ENCODE data around the gene DHRS3.
"Not testable (repeated sequence)": the region's sequence is repeated elsewhere in the genome, so short reads cannot be mapped to it uniquely, and the experiment has no call there.

The DHRS3 gene

DNA sequence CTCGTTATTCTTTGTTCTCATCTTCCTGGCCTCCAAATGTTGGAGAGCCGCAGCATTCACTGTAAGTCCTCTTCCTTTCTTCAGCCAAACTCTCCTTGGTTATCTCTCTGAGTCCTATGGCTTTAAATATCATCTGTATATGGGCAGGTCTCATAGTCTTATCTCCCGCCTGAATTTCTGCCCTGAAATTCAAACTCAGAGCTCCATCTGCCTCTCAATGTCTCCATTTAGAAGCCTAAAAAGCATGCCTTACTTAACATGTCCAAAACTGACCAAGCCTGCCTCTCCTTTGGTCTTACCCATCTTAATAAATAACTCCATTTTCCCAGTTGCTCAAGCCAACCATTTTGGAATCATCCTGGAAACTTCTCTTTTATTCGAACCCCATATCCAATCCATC is 80.7 kb downstream of the DHRS3 start:
- no peak for DNase-seq

- DNase-seq, result no peak
Measured at GRCh38 chr1:12536023-12536639, 81.9 kb downstream of the DHRS3 start.

DNA sequence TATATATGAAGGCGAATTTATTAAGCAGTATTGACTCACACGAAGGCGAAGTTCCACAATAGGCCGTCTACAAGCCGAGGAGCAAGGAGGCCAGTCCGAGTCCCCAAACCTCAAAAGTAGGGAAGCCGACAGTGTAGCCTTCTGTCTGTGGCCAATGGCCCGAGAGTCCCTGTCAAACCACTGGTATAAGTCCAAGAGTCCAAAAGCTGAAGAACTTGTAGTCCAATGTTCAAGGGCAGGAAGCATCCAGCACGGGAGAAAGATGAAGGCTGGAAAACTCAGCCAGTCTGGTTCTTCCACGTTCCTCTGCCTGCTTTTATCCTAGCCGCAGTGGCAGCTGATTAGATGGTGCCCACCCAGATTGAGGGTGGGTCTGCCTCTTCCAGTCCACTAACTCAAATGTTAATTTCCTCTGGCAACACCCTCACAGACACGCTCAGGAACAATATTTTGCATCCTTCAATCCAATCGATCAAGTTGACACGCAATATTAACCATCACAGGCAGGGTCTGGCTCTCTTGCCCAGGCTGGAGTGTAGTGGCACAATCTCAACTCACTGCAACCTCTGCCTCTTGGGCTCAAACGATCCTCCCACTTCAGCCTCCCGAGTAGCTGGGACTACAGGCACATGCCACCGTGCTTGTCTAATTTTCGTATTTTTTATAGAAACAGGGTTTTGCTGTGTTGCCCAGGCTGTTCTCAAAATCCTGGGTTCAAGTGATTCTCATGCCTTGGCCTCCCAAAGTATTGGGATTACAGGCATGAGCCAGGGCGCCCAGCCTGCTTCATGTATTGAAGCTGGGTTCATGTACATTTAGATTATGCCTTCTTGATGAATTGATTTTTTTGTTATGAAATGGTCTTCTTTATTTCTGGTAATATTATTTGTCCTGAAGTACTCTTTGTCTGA is 85.3 kb downstream of the DHRS3 start:
- DNase-seq, result no peak

DNA sequence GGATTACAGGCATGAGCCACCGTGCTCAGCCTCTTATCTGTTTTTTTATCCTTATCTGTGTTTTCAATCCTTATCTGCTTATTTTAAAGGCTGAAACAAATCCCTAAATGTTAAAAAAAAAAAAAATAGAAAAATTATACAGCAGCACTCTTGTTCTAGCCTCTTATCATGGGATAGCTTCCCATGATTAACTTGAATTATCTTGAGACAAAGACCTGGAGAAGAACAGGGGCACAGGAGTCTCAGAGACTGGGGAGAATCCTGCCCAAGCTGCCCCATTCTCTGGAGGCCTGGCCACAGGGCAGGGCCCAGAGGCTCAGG is 86.9 kb downstream of the DHRS3 start:
- no peak for DNase-seq

DNA sequence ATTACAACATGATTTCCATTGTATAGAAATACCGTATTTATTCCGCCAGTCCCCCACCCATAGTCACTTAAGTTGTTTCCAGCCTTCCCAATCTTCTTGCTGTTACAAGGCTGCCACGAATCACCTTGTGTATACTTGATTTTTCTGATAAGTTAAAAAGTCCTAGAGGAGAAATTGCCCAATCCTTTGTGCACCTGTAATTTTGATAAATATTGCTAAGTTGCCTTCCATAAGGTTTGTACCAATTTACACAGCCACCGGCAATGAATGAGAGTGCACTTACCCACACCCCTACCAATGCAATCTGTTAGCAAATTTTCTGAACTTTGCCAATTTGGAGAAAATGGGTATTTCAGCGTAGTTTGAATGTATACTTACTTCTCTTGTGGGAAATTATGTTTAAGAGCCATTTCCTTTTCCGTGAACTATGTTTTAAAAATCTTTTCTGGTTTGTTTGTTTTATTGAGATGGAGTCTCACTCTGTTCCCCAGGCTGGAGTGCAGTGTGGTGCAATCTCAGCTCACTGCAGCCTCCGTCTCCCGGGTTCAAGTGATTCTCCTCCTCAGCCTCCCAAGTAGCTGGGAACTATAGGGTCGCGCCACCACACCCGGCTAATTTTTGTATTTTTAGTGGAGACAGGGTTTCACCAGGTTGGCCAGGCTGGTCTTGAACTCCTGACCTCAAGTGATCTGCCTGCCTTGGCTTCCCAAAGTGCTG is 87.4 kb downstream of the DHRS3 start:
- DNase-seq, result no peak

DNA sequence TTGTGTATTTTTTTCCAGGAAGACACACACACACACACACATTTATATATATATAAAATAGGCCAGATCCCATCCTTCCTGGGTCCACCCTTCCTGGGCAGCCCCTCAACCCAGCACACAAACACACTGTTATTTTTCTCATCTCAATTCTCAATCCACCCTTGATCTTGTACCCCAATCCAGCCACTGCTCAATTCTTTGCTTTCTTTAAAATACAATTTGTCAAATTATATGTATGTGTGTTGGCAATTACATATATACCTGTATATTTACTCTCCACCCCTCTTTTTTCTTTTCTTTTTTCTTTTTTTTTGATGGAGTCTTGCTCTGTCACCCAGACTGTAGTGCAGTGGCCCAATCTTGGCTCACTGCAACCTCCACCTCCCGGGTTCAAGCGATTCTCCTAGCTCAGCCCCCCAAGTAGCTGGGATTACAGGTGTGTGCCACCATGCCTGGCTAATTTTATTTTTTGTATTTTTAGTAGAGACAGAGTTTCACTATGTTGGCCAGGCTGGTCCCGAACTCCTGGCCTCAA is 88.3 kb downstream of the DHRS3 start:
- no peak for DNase-seq

DNA sequence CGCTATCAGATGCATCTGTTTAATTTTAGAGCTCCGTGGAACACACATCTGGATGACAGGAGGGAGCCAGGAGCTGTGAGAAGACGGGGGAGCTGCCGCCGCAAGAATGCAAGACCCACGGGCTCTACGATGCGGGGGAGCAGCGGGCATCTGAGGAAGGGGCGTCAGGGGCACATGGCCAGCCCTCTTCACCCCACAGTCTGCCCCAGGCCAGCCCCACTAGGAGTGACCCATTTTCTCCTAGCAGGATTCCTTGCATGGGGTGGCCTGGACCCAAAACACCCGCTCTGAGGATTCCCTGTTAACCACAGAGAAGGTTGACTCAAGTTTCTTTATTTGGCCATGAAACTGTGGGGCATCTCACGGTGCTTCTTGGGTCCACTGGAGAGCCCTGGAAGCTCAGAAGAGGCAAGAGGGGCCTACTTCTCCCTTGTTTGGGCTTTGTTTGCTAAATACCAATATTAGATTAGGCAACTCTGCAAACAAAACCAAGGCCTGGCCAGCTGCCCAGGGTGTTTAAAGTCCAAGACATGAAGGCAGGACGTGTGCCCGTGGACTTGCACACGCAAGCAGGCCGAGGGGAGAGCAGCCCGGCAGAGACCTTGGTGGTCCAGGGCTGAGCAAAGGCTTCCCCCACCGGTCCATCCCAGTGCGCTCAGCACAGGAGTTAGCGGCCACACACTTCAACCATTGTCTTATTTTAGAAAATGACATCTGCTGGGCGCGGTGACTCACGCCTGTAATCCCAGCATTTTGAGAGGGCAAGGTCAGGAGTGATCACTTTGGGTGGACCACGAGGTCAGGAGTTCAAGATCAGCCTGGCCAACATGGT is 89.8 kb downstream of the DHRS3 start:
- DNase-seq, result no peak

DNA sequence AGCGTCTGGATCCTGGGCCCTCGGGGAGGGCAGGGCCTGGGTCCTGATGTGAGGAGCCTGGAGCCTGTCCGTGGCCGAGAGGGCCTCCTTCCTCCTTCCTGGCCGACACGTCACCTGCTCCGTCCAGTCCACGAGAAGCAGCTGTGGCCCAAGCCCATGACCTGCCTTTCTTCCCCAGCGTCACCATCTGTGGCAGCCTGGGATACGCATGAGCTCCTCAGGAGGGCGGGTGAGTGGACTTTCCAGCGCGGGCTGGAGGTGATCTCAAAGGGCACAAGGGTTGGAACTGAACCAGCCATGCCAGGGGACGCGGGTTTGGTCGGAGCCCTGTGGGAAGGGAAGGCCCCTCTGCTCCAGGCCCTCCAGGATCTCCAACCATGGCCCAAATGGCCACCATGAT is 90.4 kb downstream of the DHRS3 start:
- no peak for DNase-seq

- DNase-seq, result no peak
Measured at GRCh38 chr1:12525311-12526181, 92.5 kb downstream of the DHRS3 start.

- no peak for DNase-seq
Measured at GRCh38 chr1:12524266-12524665, 93.7 kb downstream of the DHRS3 start.

- not testable (repeated sequence) for DNase-seq
Measured at GRCh38 chr1:12522780-12523179, 95.2 kb downstream of the DHRS3 start.

DNA sequence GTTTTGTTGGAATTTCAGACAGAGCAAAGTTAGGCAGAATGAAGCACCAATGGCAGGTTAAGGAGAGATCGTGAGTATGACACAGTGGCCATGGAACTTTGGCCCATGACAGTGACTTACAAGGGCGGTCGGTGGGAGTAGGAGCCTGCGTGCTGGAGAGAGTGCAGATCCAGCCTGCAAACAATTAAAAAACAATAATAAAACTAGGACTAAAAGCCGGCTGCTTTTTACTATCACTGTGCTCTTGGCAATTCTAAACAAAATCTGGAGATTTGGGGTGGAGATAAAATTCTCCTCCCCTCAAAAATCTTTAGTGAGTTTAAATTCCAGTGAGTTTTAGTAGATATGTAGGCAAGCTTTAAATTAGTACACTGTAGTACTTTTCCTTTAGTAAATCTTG is 96.9 kb downstream of the DHRS3 start:
- DNase-seq, result no peak

GRCh38 chr1:12519693-12520364 is 98.2 kb downstream of the DHRS3 start:
- DNase-seq, result no peak

- DNase-seq, result no peak
Measured at GRCh38 chr1:12518931-12519692, 98.9 kb downstream of the DHRS3 start.

Data from NCI-H524 (cell line).